ENCODE data around the gene KCNA5.

The KCNA5 gene

DNA sequence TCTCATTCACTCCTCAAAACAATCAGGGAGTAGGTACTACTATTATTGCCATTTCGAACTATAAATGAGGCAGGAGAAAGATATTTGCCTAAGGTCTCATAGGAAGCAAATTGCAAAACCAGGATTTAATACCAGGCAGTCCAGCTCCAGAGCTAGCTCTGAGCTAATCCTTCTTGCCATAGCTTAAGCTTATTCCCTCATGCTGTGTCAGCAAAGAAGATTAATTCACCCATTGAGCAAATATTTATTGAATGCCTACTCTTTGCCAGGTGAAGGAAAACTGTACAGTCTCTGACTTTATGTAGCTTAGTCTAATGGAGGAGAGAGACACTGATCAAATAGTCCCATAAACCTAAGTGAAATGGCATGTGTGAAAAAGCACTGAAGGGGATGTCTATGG lies 19.5 kb downstream of the KCNA5 start:
- in situ Hi-C loops (cut with MboI; ENCODE audit: low sequenced_read_pairs) = no loop called here

DNA sequence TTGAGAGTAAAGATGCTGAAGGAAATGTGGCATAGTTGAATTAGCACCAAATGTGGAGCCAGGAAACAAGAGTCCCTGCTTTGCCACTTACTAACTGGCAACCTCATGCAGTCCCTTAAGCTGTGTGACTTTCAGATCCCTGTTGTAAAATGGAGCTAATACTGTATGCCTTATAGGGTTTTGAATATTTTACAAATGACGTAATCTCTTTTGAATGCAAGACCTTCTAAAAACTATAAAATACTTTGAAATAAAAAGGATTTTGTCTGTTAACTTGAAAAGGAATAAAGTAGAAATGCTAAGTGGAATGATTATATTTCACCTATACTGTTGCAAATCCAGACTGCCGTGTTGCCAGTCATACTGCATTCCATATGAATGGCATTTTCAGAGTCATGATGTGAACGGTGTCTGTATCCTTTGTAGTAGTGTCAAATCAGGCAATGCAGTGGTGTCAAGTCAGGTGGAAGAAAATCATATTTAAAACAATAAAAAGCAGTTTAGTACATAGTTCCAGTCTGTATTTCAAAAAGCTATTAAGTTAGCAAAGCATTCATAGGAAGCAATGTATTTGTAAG lies 21.3 kb downstream of the KCNA5 start:
- in situ Hi-C loops (cut with MboI; ENCODE audit: low sequenced_read_pairs) = no loop called here

DNA sequence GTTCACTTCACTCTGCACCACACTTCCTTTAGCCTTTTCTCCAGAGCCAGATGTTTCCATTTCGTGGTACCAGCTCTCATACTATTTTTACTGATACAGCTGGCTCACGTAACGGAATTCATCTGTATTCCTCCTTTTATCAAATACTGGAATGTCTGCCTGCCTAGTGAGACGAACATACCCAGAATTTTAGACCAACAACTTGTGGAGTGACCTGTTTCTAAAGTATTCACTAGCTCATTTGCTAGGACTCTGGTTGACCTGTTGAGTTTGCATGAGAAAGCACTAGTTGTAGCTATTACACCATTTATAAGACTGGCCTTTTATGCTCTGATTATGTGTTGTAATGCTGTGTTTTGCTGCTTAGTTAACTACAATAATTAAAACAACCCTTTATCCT lies 22.6 kb downstream of the KCNA5 start:
- in situ Hi-C loops (cut with MboI; ENCODE audit: low sequenced_read_pairs) = no loop called here

DNA sequence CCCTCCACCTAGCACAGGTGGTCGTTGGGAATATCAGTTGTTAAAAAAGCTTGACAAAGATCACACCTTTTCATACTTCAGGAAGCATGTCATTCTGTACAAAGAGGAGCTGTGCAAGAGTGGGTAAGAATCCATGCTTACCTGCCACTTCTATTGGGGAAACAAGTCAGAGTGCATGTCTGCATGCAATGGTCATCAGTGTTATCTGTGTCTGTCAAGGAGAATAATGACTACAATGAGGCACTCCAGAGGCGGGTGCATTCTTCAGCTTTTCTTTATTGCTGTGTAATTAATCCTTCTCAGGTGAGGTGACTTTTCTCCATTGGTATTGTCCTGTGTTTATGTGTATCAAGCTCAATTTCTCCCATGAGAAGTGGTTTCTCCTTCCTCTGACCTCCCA lies 24.4 kb downstream of the KCNA5 start:
- in situ Hi-C loops (cut with MboI; ENCODE audit: low sequenced_read_pairs) = no loop called here

DNA sequence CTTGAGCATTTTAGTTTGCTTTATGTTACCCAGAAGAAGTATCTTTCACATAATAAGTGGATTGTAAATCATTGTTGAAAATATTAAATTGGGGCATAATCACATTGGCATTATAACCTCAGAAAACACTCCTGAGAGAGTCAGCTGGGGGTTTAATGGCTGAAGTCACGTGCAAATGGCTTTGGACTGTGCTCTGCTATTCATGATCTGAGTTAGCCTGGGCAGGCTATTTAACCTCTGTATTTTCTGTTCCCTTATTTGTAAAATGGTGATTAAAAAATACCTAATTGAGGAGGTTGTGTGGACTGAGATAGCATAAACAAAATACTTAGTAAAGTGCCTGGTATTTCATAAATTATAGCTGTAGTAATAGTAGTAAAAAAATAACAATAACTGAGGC lies 24.9 kb downstream of the KCNA5 start:
- in situ Hi-C loops (cut with MboI; ENCODE audit: low sequenced_read_pairs) = no loop called here

DNA sequence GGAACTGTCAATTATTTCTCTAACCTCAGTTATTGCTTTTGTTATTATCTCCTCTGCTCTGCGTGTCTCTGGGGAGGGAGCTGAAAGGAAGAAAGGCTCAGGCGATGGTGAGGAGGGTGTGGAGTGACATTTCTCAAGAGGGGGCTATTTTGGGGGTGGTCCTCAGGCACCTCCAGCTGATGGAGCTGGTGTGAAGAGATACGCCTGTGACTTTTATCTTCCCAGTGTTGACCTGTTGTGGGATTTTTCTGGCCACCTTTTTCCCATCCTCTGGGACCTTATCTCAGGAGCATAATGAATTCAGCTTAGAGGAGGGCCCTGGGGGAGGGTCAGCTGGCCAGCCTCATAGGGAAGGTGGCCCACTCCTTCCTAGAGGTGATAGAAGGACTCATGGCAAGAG lies 26.4 kb downstream of the KCNA5 start:
- in situ Hi-C loops (cut with MboI; ENCODE audit: low sequenced_read_pairs) = no loop called here

- in situ Hi-C loops (cut with MboI; ENCODE audit: low sequenced_read_pairs) = no loop called here
Observed at GRCh38 chr12:5071496-5071895, 27.8 kb downstream of the KCNA5 start.

GRCh38 chr12:5072311-5072710 lies 28.6 kb downstream of the KCNA5 start:
- in situ Hi-C loops (cut with MboI; ENCODE audit: low sequenced_read_pairs) = no loop called here

GRCh38 chr12:5073054-5073453 lies 29.4 kb downstream of the KCNA5 start:
- in situ Hi-C loops (cut with MboI; ENCODE audit: low sequenced_read_pairs) = no loop called here

GRCh38 chr12:5073853-5074252 lies 30.2 kb downstream of the KCNA5 start:
- in situ Hi-C loops (cut with MboI; ENCODE audit: low sequenced_read_pairs) = no loop called here

GRCh38 chr12:5076761-5077160 lies 33.1 kb downstream of the KCNA5 start:
- in situ Hi-C loops (cut with MboI; ENCODE audit: low sequenced_read_pairs) = no loop called here

DNA sequence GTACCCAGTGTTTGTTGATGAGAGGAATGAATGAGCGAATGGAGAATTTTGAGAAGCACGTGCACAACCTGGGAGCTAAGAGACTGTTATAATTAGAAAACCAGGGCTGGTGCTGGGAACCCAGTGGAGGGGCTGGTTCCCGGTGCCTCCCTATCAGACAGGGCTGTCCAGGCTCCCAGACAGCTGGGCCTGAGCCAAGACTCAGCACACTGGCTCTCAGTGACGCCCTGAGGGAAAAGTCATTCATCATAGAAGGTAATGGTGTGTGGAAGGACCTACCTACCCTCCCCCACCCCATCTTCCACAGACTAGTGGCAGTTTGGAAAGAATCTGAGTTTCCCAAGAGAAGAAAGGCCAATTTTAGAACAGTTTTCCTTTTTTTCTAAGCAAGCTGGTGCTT lies 34.7 kb downstream of the KCNA5 start:
- in situ Hi-C loops (cut with MboI; ENCODE audit: low sequenced_read_pairs) = no loop called here

- in situ Hi-C loops (cut with MboI; ENCODE audit: low sequenced_read_pairs) = no loop called here
Observed at GRCh38 chr12:5081016-5081415, 37.3 kb downstream of the KCNA5 start.

DNA sequence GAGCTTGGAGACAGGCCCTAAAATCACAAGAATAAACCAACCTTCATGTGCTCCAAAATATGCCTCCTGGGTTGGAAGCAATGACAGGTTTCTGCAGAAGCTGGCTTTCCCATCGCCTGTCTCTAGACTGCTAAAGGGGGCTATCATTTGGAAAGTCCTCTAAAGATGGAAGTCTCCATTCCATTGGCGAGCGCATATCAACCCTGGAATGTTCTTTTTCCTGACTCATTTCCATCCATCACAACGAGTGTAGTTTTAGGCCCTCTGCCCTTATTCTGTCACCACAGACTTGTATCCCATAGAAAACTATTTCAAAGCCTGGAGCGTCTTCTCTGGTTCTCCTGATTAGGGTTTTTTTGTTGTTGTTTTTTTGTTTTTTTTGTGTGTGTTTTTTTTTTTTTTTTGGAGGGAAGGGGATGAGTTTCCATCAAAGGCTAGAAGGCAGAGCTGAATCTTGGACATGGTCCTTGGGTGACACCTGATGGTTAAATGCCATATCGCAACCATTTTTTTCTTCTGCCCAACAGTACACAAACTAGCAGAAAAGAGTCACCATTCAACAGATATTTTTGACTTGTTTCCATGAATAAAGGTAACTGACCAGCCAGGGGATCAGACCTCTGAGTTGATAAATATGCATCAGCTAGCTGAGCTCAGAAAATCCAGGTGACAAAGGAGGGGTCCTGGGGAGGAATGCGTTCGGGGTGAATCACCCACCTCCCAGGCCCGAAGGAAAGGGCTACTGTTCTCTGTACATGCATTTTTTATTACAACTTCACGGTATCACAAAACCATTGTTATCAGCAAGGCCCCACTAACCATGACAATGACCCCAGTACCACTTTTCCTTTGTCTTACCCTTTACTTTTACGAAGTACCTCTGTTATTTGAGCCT lies 40.5 kb downstream of the KCNA5 start:
- in situ Hi-C loops (cut with MboI; ENCODE audit: low sequenced_read_pairs) = no loop called here

DNA sequence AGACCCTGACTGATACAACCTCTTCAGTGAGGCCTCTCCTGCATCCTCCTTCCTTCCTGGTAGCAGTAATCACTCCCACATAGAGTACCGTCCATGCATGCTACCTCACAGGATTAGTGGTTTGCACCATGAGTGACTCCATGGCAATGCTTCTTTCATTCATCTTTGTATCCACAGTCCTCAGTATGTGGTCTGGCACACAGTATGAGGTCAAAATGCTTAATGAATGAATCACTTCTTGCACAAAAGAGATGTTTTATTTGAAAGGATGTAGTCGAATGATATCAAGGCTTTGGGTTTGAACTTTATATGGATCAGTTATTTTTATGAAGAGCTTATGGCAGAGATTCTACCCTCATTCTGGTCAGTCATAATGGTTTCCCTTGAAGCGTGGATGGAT lies 42.2 kb downstream of the KCNA5 start:
- in situ Hi-C loops (cut with MboI; ENCODE audit: low sequenced_read_pairs) = no loop called here

GRCh38 chr12:5087831-5088554 lies 44.3 kb downstream of the KCNA5 start:
- in situ Hi-C loops (cut with MboI; ENCODE audit: low sequenced_read_pairs) = no loop called here

DNA sequence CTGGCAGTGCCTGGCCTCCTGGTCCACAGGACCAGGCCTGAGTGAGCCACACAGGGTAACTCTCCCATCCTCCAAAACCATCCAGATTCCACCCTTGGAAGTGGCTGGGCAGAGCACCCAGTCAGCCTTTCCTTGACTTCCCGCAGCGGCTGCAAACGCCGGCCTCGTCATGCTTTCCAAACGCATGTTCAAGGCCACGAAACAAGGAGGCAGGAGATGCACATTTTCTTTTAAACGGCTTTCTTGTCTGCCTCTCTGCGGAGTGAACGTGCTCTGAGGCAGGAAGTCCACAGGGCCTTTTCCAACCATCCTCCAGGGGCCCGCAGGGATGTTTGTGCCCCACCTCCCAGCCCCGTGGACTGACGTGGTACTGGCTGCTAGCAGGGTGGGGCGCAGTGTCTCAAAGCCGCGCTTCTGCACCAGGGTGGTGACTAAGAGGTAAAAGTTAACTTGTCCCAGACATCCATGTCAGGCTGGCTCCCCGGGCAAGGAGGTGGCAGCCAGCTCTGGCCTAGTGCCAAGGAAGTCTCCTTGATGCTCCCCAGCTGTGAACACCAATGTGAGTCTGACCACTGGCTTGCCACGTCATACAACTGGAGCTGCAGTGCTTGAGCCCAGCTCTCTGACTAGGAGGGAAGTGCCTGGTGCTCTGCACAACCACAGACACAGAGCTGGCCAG lies 45.0 kb downstream of the KCNA5 start:
- in situ Hi-C loops (cut with MboI; ENCODE audit: low sequenced_read_pairs) = no loop called here

DNA sequence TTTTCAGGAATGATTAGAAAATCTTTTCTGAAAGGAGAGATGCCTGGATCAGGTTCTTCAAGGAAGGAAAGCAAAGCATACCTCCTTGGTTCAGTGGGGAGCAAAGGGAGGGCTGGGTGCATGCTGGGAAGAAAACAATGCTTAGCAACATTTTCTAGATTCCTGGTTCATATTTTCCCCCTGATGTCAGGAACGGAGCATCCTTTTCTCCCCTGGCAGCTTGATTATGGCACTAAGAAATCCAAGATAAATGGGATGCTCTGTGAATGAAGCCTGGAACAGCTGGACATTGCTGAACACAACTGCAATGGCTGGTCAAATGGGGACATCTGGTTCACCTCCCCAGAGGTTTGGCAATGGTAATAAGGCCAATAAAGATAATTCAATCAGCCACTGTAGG lies 50.9 kb downstream of the KCNA5 start:
- in situ Hi-C loops (cut with MboI; ENCODE audit: low sequenced_read_pairs) = no loop called here

GRCh38 chr12:5094986-5095385 lies 51.3 kb downstream of the KCNA5 start:
- in situ Hi-C loops (cut with MboI; ENCODE audit: low sequenced_read_pairs) = no loop called here

Measured in HL-60/S4 treated with phorbol 12-myristate 13-acetate at 8.2 ng/mL for 4 days and 3 days (cell line).